Endothelial cell of umbilical vein (primary cell): ENCODE measurements around the gene GADD45A. TPM values are rescaled to one million over a fixed set of nuclear protein-coding genes. Genes with fewer than 3 reads are reported as not detected.

Source experiments
- BruUV-seq: library from RNA; stranded (reverse); fragments of 400-500 nt; replicated peaks from 2 replicates; lab custom pipeline; 2021; lab: Mats Ljungman, UMichigan
- CTCF ChIA-PET: fragments of 300-600, 350-600 bp; sonication (Branson Sonifier 250); formaldehyde crosslinking; loops from one replicate; lab custom pipeline; 2021; ENCODE audit warnings: antibody characterized with exemption, inconsistent platforms; lab: Charles Lee
- POLR2A ChIA-PET: fragments of 300-600, 350-600 bp; sonication (Branson Sonifier 250); formaldehyde crosslinking; loops from one replicate; lab custom pipeline; 2021; ENCODE audit warnings: antibody characterized with exemption, inconsistent platforms; lab: Charles Lee
- DNase-seq: peaks from one replicate; pipeline ENCODE4 v3.0.0-alpha.2; 2011; ENCODE audit warnings: low read depth, low spot score
- FAIRE-seq: peaks from 2 replicates; lab custom pipeline; 2011; peaks lifted over from hg19 to GRCh38; lab: Jason Lieb, UNC
- H2AFZ ChIP-seq: 2 replicates; pipeline ENCODE4 v1.6.0; 2012; ENCODE audit warnings: low read depth, low read length, control low read depth, inconsistent platforms
- H3K27ac ChIP-seq: 2 replicates; pipeline ENCODE4 v1.5.1; 2011; ENCODE audit warnings: low read depth, mild to moderate bottlenecking, control low read depth, low read length, moderate library complexity; ENCODE audit not compliant: insufficient read depth
- H3K27me3 ChIP-seq, 2 experiments: 2 replicates each; pipeline versions ENCODE4 v1.6.0 to v1.6.1; 2011; ENCODE audit warnings: low read length in 2 of 2, mixed read lengths in 1 of 2; ENCODE audit not compliant: control insufficient read depth in 2 of 2, insufficient read depth in 2 of 2
- H3K36me3 ChIP-seq, 2 experiments: 2 replicates in 1 of 2; 3 replicates in 1 of 2; pipeline ENCODE4 v1.5.1; 2011; ENCODE audit warnings: low read length in 2 of 2, mild to moderate bottlenecking in 1 of 2, moderate library complexity in 1 of 2; ENCODE audit not compliant: control insufficient read depth in 2 of 2, insufficient read depth in 2 of 2; ENCODE audit errors: extremely low read depth in 1 of 2
- H3K4me1 ChIP-seq: 3 replicates; pipeline ENCODE4 v1.5.1; 2011; ENCODE audit warnings: mild to moderate bottlenecking, low read length; ENCODE audit not compliant: control insufficient read depth, insufficient read depth; ENCODE audit errors: extremely low read depth
- H3K4me2 ChIP-seq: 2 replicates; pipeline ENCODE4 v1.6.1; 2011; ENCODE audit warnings: low read length, control low read depth, mixed read lengths; ENCODE audit not compliant: insufficient read depth
- H3K4me3 ChIP-seq, 3 experiments: fragments of 200-600 bp in 1 of 3; sonication (generic), shearing (Covaris generic) in 1 of 3; replicated peaks in 1 of 3; 2 replicates each; pipeline ENCODE4 v1.5.1; 2011 to 2016; ENCODE audit warnings: control low read depth in 3 of 3, low read length in 3 of 3, mild to moderate bottlenecking in 2 of 3, inconsistent platforms in 1 of 3, low read depth in 1 of 3, moderate library complexity in 1 of 3; ENCODE audit not compliant: insufficient read depth in 1 of 3
- H3K79me2 ChIP-seq: 2 replicates; pipeline ENCODE4 v1.6.0; 2012; ENCODE audit warnings: low read length, inconsistent platforms; ENCODE audit not compliant: control insufficient read depth, insufficient read depth
- H3K9ac ChIP-seq: replicated peaks from 2 replicates; pipeline ENCODE3; 2011; ENCODE audit warnings: low read length, control low read depth; ENCODE audit not compliant: insufficient read depth; ENCODE audit errors: extremely low read depth
- H3K9me1 ChIP-seq: replicated peaks from 3 replicates; pipeline ENCODE4 v1.6.0; 2011; ENCODE audit warnings: mild to moderate bottlenecking, low read length; ENCODE audit not compliant: control insufficient read depth, insufficient read depth; ENCODE audit errors: extremely low read depth
- H3K9me3 ChIP-seq: replicated peaks from 2 replicates; pipeline ENCODE4 v1.5.1; 2012; ENCODE audit warnings: low read length, inconsistent platforms; ENCODE audit not compliant: control insufficient read depth, insufficient read depth
- H4K20me1 ChIP-seq: replicated peaks from 2 replicates; pipeline ENCODE3; 2011; ENCODE audit warnings: mild to moderate bottlenecking, low read length; ENCODE audit not compliant: control insufficient read depth, insufficient read depth; ENCODE audit errors: extremely low read depth
- EZH2 ChIP-seq: IDR thresholded peaks from 2 replicates; pipeline ENCODE4 v1.6.1; 2012; ENCODE audit warnings: borderline replicate concordance, low read depth, mild to moderate bottlenecking, moderate library complexity, low read length, inconsistent platforms; ENCODE audit not compliant: severe bottlenecking
- FOS ChIP-seq: IDR thresholded peaks from 2 replicates; pipeline ENCODE4 v1.6.1; 2011; ENCODE audit warnings: mild to moderate bottlenecking, low read length, moderate library complexity, borderline replicate concordance; ENCODE audit not compliant: insufficient read depth
- GATA2 ChIP-seq: IDR thresholded peaks from 2 replicates; pipeline ENCODE4 v1.7.0; 2011; ENCODE audit warnings: low read depth, mild to moderate bottlenecking, moderate library complexity, mixed read lengths, low read length; ENCODE audit not compliant: insufficient read length, insufficient read depth
- JUN ChIP-seq: IDR thresholded peaks from 2 replicates; pipeline ENCODE4 v1.6.1; 2011; ENCODE audit warnings: borderline replicate concordance, low read depth; ENCODE audit not compliant: insufficient read length, insufficient read depth
- MYC ChIP-seq: IDR thresholded peaks from one replicate; pipeline ENCODE4 v1.6.1; 2011; ENCODE audit warnings: mild to moderate bottlenecking, low read depth, low read length
- POLR2A ChIP-seq: IDR thresholded peaks from 2 replicates; pipeline ENCODE4 v1.6.1; 2012; ENCODE audit warnings: low read depth, mild to moderate bottlenecking, control low read depth, low read length
- POLR2AphosphoS5 ChIP-seq: IDR thresholded peaks from 2 replicates; pipeline ENCODE4 v1.6.1; 2012; ENCODE audit warnings: low read depth, mild to moderate bottlenecking, control low read depth, low read length, moderate library complexity; ENCODE audit not compliant: insufficient read depth
- dilution Hi-C: fragments of 300-500 bp; cut with MboI; formaldehyde crosslinking; loops from one replicate; pipeline ENCODE4 v1.15.0; 2019; ENCODE audit warnings: low sequenced_read_pairs; ENCODE audit not compliant: extremely low pct_ligation_motif_present
- intact Hi-C: fragments of 100-400 bp; cut with micrococcal nuclease; formaldehyde crosslinking; loops from one replicate; pipeline ENCODE4 v1.10.0; 2022
- polyA plus RNA-seq, 4 experiments: library from polyadenylated mRNA; depleted of rRNA in 3 of 4; stranded (reverse) in 3 of 4; unstranded in 1 of 4; fragments of >200 nt; gene quantifications; 2 replicates each; pipeline versions ENCODE4 v1.2.1 to v1.2.3, GENCODE V29; 2011 to 2012; ENCODE audit warnings: missing spikeins in 1 of 4
- total RNA-seq: library from RNA; stranded (reverse); gene quantifications from 2 replicates; pipeline ENCODE4 v1.2.3, GENCODE V29; 2021
- TF ChIP-seq, protein P1 (sequence below): IDR thresholded peaks from 2 replicates; pipeline ENCODE4 v1.6.1; 2011; ENCODE audit not compliant: insufficient read depth, insufficient read length
- TF ChIP-seq, protein P2 (sequence below), 2 donors: IDR thresholded peaks; 1 replicate in 1 of 2; 2 replicates in 1 of 2; pipeline ENCODE4 v1.5.1; 2011; ENCODE audit warnings: low read length in 2 of 2, mild to moderate bottlenecking in 2 of 2, moderate library complexity in 2 of 2, control low read depth in 1 of 2, inconsistent platforms in 1 of 2, low read depth in 1 of 2; ENCODE audit not compliant: insufficient read depth in 1 of 2; ENCODE audit errors: extremely low read depth in 1 of 2

GADD45A gene
- total and polyA plus RNA-seq, 2 donors (not counting 3 experiments of a cell fraction or from before 2014, with no cell fraction given) = 77.4 to 87.6 TPM

- CTCF ChIA-PET = interaction anchor here (0.8 kb wide), 1 partner anchor 34 kb away, joined by 3 read pairs; no protein-coding TSS in a partner anchor
- intact Hi-C loops = no loop called here
- H3K9me3 ChIP-seq = peaks cover 2% of the 10 kb centered on the region
- no peak overlapping the region for H3K27ac ChIP-seq
- no peak overlapping the region for H3K4me3 ChIP-seq
- no peaks in the 10 kb centered on the region for H4K20me1 ChIP-seq
- H3K36me3 ChIP-seq = no peaks in the 10 kb centered on the region
- dilution Hi-C loops = no loop called here
- H3K79me2 ChIP-seq = no peaks in the 10 kb centered on the region
- no peaks in the 10 kb centered on the region for H3K4me1 ChIP-seq
- DNase-seq (no peak), FAIRE-seq (no peak)
- no peaks in the 10 kb centered on the region for H3K27me3 ChIP-seq
- POLR2A ChIA-PET = no interaction called here
- no peaks in the 10 kb centered on the region for H3K9me1 ChIP-seq
- no peak overlapping the region for H3K9ac ChIP-seq
- no peak overlapping the region for H3K4me2 ChIP-seq
- H2AFZ ChIP-seq = no peak overlapping the region
- no TSS peak for BruUV-seq
- TF ChIP-seq JUN (no peak), POLR2A (no peak), MYC (no peak), POLR2AphosphoS5 (no peak), EZH2 (no peak), GATA2 (no peak), FOS (no peak)
- TF ChIP-seq, protein P1, sequence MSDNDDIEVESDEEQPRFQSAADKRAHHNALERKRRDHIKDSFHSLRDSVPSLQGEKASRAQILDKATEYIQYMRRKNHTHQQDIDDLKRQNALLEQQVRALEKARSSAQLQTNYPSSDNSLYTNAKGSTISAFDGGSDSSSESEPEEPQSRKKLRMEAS = no peak
- TF ChIP-seq, protein P2, sequence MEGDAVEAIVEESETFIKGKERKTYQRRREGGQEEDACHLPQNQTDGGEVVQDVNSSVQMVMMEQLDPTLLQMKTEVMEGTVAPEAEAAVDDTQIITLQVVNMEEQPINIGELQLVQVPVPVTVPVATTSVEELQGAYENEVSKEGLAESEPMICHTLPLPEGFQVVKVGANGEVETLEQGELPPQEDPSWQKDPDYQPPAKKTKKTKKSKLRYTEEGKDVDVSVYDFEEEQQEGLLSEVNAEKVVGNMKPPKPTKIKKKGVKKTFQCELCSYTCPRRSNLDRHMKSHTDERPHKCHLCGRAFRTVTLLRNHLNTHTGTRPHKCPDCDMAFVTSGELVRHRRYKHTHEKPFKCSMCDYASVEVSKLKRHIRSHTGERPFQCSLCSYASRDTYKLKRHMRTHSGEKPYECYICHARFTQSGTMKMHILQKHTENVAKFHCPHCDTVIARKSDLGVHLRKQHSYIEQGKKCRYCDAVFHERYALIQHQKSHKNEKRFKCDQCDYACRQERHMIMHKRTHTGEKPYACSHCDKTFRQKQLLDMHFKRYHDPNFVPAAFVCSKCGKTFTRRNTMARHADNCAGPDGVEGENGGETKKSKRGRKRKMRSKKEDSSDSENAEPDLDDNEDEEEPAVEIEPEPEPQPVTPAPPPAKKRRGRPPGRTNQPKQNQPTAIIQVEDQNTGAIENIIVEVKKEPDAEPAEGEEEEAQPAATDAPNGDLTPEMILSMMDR (IDR thresholded peaks at IDR 0.05; ENCODE audit: extremely low read depth in 1 of 2, insufficient read depth in 1 of 2, low read depth in 1 of 2, low read length in 2 of 2) = no peak
Measured at GRCh38 chr1:67648582-67649326, 36.2 kb upstream of the GADD45A start.
